CD4-positive, alpha-beta T cell treated with Interleukin-21 for 1 hour (primary cell): ENCODE results near the gene LCOR.
A peak's percentile ranks its signal among the peaks of the same experiment; 100 is the strongest.

Source experiments
- DNase-seq: peaks from one replicate; pipeline ENCODE4 v3.0.0-alpha.2; 2020

The LCOR gene

DNA sequence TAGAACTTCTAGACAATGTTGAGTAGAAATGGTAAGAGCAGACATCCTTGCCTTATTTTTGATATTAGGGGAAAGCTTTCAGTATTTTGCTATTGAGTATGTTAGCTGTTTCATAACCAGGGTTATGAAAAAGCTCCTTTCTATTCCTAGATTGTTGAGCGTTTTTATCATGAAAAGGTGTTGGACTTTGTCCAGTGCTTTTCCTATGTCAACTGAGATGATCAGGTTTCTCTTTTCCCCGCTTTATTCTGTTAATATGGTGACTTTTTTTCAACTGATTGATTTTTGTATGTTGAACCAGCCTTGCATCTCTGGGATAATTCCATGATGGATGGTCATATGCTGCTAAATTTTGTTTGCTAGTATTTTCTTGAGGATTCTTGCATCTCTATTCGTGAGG, 58.5 kb downstream of the LCOR start:
- DNase-seq, result no peak

DNA sequence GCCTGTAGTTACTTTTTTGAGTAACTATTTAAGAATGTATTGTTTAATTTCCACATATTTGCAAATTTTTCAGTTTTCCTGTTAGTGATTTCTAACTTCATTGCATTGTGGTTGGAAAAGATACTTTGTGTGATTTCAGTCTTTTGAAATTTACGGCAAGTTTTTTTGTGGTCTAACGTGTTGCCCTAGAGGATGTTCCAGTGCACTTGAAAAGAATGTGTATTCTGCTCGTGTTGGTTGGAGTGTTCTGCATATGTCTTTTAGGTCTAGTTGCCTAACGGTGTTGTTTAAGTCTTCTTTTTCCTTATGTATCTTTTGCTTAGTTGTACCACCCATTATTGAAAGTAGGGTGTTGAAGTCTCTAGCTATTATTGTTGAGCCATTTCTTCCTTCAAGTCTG, 59.7 kb downstream of the LCOR start:
- no peak for DNase-seq

DNA sequence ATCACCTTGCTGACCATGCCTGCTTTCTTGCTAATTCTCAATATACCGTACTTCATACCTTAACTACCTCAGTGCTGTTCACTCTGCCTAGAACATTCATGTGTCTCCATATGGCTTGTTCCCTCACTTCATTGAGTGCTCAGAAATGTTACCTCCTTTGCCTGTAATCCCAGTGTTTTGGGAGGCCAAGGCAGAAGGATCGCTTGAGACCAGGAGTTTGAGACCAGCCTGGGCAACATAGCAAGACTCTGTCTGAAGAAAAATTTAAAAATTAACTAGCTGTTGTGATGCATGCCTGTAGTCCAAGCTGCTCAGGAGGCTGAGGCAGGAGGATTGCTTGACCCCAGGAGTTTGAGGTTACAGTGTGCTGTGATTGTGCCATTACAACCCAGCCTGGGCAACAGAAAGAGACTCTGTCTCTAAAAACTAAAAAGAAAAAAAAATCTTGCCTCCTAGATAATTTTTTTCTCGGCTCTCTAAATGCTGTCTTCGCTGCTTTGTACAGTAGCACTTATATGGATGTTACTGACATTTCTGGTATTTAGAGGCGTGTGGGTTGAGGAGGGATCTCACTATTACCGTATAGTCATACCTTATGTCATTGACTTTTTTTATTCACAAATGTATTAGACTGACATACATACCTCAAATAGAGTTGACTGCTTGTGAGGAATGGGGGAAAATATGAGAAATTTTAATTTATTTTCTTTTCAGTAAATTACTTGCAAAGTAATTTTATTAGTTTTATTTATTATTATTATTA, 63.7 kb downstream of the LCOR start:
- no peak for DNase-seq

DNA sequence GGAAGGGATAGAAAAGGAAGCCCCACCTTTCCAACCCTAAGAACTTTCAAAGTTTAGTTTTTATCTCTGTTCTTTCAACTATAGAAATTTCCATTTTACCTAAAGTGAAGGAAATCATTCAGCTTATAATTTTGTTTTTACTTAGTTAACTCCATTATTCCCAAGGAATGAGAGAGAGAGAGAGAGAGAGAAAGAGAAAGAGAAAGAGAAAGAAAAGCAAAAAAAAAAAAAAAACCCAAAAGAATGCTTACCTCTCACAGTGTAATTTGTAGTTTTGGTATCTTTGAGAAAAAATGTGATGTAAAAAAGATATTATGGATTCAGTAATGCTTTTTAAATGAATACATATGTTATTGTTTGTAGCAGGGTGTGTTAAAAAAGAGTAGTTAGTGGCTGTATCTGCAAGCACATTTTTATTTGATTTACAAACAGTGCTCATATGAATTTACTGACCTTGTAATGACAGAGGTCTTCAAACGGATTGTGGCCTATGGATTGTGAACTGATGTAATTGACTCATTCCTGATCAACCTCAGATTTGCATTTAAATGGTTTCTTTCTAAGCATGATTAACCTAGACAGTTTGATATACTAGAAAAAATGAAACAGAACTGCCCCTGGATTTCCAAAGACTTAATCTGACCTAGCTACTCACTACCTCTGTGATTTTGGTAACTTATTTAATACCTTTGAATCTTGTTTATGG, 64.9 kb downstream of the LCOR start:
- no peak for DNase-seq

- DNase-seq, result no peak
Measured at GRCh38 chr10:96902117-96902516, 70.0 kb downstream of the LCOR start.

DNA sequence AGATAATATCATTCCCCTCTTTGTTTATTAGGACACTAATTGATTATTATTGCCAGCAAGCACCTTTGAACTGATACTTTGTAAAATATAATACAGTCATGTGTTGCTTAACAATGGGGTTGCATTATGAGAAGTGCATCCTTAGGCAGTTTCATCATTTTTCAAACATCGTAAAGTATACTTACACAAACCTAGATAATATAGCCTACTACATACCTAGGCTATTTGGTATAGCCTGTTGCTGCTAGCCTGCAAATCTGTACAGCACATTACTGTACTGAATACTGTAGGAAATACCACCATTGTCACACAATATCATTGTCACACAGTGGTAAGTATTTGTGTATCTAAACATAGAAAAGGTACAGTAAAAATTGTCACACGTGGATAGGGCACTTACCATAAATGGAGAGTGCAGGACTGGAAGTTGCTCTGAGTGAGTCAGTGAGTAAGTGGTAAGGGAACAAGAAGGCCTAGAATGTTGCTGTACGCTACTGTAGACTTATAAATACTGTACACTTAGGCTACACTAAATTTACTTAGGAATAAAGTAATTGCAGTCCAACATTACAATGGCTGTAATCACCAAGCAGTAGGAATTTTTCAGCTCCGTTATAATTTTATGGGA, 70.7 kb downstream of the LCOR start:
- no peak for DNase-seq

DNA sequence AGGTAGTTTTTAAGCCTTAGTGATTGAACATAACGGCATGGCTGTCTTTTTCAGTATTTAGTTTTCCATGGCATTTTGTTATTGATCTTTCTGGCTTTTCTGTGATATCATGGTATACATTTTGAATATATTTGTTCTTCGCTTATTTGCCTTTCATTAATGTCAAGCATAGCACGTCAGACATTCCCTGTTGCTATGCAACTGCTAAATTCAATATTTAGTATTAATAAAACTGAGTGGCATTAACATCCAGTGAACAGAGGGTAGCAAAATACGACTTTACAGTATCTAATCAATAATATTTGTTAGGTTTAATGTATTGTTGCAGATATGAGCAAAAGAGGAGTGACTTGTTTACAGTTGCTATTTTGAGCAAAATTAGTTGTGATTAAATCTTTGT, 72.5 kb downstream of the LCOR start:
- no peak for DNase-seq

- DNase-seq, result no peak
Measured at GRCh38 chr10:96906864-96907263, 74.8 kb downstream of the LCOR start.

GRCh38 chr10:96910488-96911395, 78.6 kb downstream of the LCOR start:
- DNase-seq, result peak; percentile 48

- DNase-seq, result no peak
Measured at GRCh38 chr10:96912405-96912804, 80.3 kb downstream of the LCOR start.

GRCh38 chr10:96913906-96914305, 81.8 kb downstream of the LCOR start:
- DNase-seq, result no peak

GRCh38 chr10:96917628-96918027, 85.5 kb downstream of the LCOR start:
- DNase-seq, result no peak

DNA sequence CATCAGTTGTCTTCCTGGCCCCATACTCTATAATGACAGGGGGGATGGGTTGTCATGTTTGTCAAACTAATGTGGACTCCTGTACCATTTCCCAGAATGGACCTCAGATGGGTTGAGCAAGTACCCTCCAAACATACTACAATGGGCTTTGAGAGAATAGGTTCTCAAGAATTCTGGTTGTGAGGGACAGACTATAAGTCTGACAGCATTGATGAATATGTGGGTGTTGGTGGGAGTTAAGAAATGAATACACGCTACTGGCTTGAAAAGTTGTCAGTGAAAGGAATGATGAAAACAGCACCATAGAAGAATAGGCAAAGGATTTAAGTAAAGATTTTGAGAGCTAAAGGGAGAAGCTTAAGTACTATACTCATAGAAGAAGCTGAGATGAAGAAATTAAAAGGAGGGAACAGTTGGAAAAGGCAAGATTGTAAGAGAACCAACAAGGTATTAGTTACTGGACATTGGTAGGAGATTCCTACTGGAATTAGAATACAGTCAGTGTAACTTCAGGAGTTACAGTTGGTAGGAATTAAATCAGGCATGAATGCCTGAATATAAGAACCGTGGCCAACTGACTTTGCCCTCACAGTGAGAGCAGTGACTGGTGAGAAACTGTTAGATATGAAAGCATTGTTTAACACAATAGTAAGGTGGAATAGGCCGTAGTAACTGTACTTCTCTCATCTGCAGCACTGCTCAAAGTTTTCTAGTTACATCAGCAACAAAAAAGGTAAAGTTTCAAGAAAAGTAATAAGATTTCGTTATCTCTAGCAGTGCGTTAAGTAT, 86.3 kb downstream of the LCOR start:
- DNase-seq, result no peak

DNA sequence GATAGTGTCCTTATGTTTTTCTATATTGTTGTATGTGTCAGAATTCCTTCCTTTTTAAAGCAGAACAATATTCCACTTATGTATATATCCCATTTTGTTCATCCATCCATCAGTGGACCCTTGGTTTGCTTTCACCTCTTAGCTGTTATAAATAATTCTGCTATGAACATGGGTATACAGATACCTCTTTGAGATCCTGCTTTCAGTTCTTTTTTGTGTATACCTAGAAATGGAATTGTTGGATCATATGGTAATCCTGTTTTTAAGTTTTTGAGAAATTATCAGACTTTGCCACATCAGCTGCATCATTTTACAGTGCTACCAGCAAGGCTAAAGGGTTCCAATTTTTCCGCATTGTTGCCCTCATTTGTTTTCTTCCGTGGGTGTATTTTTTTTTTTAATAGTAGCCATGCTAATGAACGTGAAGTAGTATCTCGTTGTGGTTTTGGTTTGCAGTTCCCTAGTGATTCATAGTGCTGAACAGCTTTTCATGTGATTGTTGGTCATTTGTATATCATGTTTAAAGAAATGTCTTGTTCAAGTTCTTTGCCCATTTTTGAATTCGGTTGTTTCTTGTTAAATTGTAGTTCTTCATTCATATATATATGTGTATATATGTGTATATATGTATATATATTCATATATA, 87.8 kb downstream of the LCOR start:
- DNase-seq, result no peak

DNA sequence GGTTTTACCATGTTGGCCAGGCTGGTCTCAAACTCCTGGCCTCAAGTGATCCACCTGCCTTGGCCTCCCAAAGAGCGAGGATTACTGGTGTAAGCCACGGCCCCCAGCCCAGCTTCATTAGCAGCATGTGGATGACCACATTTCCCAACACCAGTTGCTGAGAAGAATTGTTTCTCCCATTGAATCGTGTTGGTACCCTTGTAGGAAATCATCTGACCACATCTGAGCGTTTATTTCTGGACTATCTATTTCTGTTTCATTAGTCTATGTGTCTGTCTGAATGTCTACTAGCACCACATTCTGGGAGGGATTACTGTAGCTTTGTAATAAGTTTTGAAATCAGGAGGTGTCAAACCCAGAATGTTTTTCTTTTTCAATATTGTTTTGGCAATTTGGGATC, 89.6 kb downstream of the LCOR start:
- no peak for DNase-seq

- no peak for DNase-seq
Measured at GRCh38 chr10:96922978-96923948, 91.2 kb downstream of the LCOR start.

GRCh38 chr10:96924861-96925260, 92.8 kb downstream of the LCOR start:
- DNase-seq, result no peak

- DNase-seq, result no peak
Measured at GRCh38 chr10:96930469-96930868, 98.4 kb downstream of the LCOR start.

DNA sequence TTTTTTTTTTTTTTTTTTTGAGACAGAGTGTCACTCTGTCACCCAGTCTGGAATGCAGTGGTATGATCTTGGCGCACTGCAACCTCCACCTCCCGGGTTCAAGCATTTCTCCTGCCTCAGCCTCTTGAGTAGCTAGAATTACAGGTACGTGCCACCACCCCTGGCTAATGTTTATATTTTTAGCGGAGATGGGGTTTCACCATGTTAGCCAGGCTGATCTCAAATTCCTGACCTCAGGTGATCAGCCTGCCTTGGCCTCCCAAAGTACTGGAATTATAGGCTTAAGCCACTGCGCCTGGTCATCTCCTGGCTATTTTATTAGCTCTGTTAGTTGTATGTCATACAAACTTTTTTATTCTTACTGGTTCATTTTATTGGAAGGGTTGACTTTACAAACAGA, 103.0 kb downstream of the LCOR start:
- no peak for DNase-seq

DNA sequence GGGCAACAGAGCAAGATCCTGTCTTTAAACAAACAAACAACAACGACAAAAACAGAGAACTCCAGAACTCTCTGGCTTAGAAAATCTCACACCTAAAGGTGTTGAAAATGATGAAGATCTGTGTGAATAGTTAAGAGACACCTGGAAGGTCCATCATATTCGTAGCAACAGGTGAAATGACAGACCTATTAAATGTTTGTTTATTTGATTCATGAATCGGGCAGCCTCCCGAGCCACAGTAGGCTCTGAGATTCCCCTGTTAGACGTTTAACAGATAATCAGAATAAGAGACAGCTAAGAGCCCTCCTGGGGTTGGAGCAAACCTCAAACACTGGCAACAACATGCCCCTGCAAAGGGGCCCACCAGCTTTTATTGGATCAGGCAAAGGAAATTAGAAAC, 103.7 kb downstream of the LCOR start:
- DNase-seq, result no peak
